Epithelial cell of proximal tubule (primary cell): ENCODE measurements around the gene RAB8A. TPM values are rescaled to one million over a fixed set of nuclear protein-coding genes. Genes with fewer than 3 reads are reported as not detected.
"Not testable (repeated sequence)": the region's sequence is repeated elsewhere in the genome, so short reads cannot be mapped to it uniquely, and the experiment has no call there.

Experiments
- DNase-seq: peaks from one replicate; pipeline ENCODE4 v3.0.0-alpha.2; 2011; ENCODE audit warnings: low read depth
- H3K4me3 ChIP-seq: 2 replicates; pipeline ENCODE4 v1.5.1; 2011; ENCODE audit warnings: low read depth, mild to moderate bottlenecking, low read length
- total RNA-seq: library from RNA; depleted of rRNA; stranded (reverse); fragments of >200 nt; gene quantifications from 2 replicates; pipeline ENCODE4 v1.2.3, GENCODE V29; 2015
- TF ChIP-seq, protein P1 (sequence below): conservative IDR thresholded peaks from 2 replicates; pipeline ENCODE4 v1.5.1; 2012; ENCODE audit warnings: low read depth, mild to moderate bottlenecking, low read length

RAB8A gene
- total RNA-seq, 1 donor from 2014 or later = 62.4 TPM

DNA sequence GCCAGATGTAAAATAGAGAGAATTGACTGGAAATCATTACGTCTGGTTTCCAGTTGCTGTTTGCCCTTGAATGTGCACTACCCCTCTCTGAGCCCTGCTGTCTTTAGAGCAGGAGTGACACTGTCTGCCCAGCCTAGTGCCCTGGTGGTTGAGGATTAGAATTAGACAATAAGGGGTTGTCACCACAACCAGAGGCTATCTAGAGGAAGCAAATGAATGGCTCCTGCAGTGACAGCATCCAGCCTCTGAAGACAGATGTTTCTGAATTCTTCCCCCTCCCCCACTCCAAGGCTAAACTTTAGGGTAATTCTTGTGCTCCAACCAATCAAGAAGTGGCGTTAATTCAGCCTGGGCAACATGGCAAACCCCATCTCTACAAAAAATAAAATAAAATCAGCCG, 2.0 kb downstream of the RAB8A start:
- no peak for DNase-seq
- H3K4me3 ChIP-seq = no peak overlapping the region
- TF ChIP-seq, protein P1, sequence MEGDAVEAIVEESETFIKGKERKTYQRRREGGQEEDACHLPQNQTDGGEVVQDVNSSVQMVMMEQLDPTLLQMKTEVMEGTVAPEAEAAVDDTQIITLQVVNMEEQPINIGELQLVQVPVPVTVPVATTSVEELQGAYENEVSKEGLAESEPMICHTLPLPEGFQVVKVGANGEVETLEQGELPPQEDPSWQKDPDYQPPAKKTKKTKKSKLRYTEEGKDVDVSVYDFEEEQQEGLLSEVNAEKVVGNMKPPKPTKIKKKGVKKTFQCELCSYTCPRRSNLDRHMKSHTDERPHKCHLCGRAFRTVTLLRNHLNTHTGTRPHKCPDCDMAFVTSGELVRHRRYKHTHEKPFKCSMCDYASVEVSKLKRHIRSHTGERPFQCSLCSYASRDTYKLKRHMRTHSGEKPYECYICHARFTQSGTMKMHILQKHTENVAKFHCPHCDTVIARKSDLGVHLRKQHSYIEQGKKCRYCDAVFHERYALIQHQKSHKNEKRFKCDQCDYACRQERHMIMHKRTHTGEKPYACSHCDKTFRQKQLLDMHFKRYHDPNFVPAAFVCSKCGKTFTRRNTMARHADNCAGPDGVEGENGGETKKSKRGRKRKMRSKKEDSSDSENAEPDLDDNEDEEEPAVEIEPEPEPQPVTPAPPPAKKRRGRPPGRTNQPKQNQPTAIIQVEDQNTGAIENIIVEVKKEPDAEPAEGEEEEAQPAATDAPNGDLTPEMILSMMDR = no peak

DNA sequence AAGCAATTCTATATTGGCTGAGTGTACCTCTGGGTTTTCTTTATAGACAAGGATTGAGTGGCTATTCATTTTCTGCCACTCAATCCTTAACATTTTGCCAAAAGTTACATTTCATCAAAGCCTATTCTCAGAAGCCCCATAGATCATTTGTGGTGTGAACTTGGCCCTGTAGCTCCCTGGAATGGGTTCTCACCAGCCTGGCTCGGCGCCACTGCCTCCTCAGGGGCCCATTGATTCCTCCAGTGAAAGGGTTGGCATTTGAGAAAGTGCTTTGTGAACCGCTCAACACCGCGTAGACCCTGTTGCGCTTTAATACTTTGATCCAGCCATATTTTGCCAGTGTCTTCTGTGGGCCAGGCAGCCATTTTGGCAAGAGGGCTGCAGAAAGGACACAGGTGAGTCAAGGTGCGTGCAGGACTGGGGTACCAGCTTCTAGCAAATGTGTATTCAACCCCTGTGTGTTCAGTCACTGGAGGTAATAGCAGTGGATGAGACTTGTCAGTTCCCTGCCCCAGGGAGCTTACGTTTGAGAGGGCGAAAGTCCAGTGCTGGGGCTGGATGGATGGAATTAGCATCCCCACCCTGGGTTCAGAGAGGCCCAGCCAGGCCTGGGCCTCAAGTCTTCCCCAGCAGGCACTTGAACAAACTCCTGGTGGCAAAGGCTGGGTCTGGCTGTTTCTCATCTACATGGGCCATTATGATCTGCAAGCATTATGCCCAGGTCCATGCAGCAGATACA, 3.8 kb downstream of the RAB8A start:
- TF ChIP-seq, protein P1 = no peak
- H3K4me3 ChIP-seq = no peak overlapping the region
- no peak for DNase-seq

DNA sequence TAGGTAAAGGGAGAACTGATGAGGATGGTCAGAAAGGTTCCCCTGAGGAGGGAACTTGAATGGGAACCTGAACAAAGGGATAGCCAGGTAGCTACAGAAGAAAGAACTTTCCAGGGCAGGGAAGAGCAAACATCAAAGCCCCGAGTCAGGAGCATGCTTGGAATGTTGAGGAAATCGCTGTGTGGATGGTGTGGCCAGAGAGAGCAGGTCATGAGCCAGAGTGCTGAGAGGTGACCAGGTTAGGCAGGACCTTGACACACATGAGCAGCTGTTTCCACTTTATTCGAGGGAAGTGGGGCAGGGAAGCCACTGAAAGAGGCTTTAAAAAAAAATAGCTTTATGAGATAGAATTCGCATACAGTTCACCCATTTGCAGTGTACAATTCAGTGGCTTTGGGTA, 4.4 kb downstream of the RAB8A start:
- H3K4me3 ChIP-seq = no peak overlapping the region
- TF ChIP-seq, protein P1 = no peak
- DNase-seq = no peak

DNA sequence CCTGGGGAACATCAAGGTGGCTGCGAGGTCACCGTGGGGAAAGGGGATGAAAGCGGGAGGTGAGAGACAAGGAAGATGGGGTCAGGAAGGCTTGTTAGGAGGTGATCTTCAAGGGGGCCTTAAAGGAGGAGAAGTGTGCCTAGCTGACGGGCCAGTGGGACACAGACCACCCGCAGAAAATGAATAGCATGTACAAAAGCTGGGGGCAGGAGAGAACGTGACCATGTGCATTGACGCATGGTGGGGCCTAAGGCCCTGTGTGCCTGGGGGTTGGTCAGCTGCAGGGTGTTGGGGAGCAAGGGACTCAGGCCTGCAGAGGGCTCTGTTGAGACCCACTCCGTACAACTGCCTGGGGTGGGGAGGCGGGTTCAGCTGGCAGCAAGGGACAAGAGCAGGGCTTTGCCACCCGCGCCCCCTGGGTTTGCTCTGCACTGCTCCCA, 5.9 kb downstream of the RAB8A start:
- no peak for DNase-seq
- TF ChIP-seq, protein P1 = no peak
- H3K4me3 ChIP-seq = no peak overlapping the region

DNA sequence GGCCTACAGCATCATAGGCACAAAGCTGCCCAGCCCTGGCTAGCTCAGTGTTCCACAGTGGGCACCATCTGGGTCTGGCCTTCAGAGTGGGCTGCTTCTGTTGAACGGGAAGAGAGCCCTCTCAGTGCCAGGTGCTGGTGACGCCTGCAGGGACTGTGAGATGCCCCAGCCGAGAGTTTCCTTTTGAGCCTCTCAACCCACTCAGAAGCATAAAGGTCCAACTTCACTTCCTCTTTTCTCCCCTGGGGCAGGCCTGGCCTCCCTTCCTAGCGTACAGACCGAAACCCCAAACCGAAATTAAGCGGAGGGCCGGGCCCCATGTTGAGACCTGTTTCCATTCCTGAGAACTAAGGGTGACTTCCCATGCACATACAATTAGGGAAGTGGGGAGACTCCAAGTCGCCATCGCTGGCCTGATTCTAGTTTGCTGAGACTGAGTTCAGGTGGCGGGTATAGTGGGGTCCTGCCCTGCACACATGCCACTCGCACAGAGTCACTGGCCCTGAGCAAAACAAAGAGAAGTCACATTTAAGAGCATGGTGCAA, 6.9 kb downstream of the RAB8A start:
- TF ChIP-seq, protein P1 = no peak
- no peak for DNase-seq
- H3K4me3 ChIP-seq = no peak overlapping the region

DNA sequence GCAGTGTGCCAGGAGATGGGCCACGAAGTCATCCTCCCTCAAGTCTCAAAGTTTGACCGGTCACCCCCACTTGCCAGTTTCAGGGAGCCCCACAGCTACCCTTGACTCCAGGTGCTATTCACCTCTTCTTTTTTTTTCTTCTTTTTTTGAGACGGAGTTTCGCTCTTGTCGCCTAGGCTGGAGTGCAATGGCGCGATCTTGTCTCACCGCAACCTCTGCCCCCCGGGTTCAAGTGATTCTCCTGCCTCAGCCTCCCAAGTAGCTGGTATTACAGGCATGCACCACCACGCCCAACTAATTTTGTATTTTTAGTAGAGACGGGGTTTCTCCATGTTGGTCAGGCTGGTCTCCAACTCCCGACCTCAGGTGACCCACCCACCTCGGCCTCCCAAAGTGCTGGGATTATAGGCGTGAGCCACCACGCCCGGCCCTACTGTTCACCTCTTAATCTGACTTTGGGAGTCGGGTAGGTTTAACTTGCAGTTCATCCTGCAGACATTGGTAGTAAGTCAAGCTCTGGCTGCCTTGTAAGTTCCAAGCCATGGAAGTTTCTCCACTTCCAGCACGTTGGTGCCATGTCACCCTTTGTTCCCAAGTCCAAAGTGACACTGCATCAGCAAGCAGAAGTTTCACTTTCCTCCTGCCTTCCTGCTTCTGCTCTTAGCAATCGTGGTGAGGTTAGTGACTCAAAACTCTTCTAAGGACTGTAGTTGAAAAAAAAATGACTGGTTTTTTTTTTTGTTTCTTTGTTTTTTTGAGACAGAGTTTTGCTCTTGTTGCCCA, 7.6 kb downstream of the RAB8A start:
- not testable (repeated sequence) for DNase-seq

DNA sequence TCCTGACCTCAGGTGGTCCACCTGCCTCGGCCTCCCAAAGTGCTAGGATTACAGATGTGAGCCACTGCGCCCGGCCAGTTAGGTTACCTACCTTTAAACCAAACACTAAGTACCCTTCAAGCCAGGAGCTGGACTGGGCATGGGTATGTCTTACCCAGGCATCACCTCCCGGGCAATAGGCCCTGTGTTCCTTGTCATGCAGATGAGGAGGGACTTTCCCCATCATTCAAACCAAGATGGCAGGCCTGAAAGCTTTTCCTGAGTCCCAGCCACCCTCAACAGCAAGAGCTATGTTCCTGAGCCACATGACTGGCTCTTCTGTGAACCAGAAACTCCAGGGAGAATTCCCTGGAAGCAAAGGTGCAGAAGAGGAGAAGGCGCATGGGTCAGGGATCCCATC, 9.5 kb downstream of the RAB8A start:
- no peak for DNase-seq
- H3K4me3 ChIP-seq = no peak overlapping the region
- TF ChIP-seq, protein P1 = no peak

More for the DNA sequence above, 7.6 kb downstream of the RAB8A start:
- H3K4me3 ChIP-seq = not testable (repeated sequence)
